NCI-H2196 (cell line): Measurements from ENCODE around the gene STPG3.
A peak's percentile ranks its signal among the peaks of the same experiment; 100 is the strongest.
"Not testable (repeated sequence)": the region's sequence is repeated elsewhere in the genome, so short reads cannot be mapped to it uniquely, and the experiment has no call there.

ENCODE experiments used
- DNase-seq: peaks from one replicate; lab custom pipeline; 2025; ENCODE audit not compliant: unreplicated experiment; lab: John Stamatoyannopoulos, UW

STPG3 gene

GRCh38 chr9:137232510-137232909, 18.6 kb upstream of the STPG3 start:
- DNase-seq = no peak

GRCh38 chr9:137233143-137233980, 17.7 kb upstream of the STPG3 start:
- no peak for DNase-seq

- DNase-seq = no peak
These were observed 16.9 kb upstream of the STPG3 start for GRCh38 chr9:137234055-137234697.

- DNase-seq = no peak
These were observed 16.2 kb upstream of the STPG3 start for GRCh38 chr9:137234758-137235423.

- no peak for DNase-seq
These were observed 15.5 kb upstream of the STPG3 start for GRCh38 chr9:137235424-137236237.

- DNase-seq = peak; percentile 86
These were observed 14.7 kb upstream of the STPG3 start for GRCh38 chr9:137236238-137236935.

- peak; percentile 87 for DNase-seq
These were observed 14.1 kb upstream of the STPG3 start for GRCh38 chr9:137236936-137237421.

- peak; percentile 88 for DNase-seq
These were observed 13.0 kb upstream of the STPG3 start for GRCh38 chr9:137237759-137238726.

- DNase-seq = not testable (repeated sequence)
These were observed 11.4 kb upstream of the STPG3 start for GRCh38 chr9:137239541-137240200.

- DNase-seq = peak; percentile 61
These were observed 10.7 kb upstream of the STPG3 start for GRCh38 chr9:137240318-137240840.

- peak; percentile 98 for DNase-seq
These were observed 10.1 kb upstream of the STPG3 start, which contains the start of gene TUBB4B for GRCh38 chr9:137240841-137241489. TUBB4B (plus strand) TSS chr9:137241287; CDS start chr9:137241361, 74 bp downstream.

GRCh38 chr9:137241490-137242268, 9.4 kb upstream of the STPG3 start:
- DNase-seq = no peak

GRCh38 chr9:137242269-137243203, 8.6 kb upstream of the STPG3 start:
- no peak for DNase-seq

- not testable (repeated sequence) for DNase-seq
These were observed 7.8 kb upstream of the STPG3 start for GRCh38 chr9:137243266-137243625.

GRCh38 chr9:137243626-137244485, 7.2 kb upstream of the STPG3 start:
- DNase-seq = no peak
